ENCODE results near the gene CLEC18A.

CLEC18A gene

GRCh38 chr16:69910964-69911363 is 40.2 kb upstream of the CLEC18A start:
- no peak overlapping the region for H3K27ac ChIP-seq
- TF ChIP-seq CTCF (conservative IDR thresholded peaks at IDR 0.05): no peak

- no peak overlapping the region for H3K27ac ChIP-seq
- TF ChIP-seq CTCF (conservative IDR thresholded peaks at IDR 0.05): no peak
These were observed 34.7 kb upstream of the CLEC18A start for GRCh38 chr16:69916462-69916861.

- H3K27ac ChIP-seq: no peak overlapping the region
- TF ChIP-seq CTCF (conservative IDR thresholded peaks at IDR 0.05): no peak
These were observed 33.8 kb upstream of the CLEC18A start for GRCh38 chr16:69917311-69917710.

GRCh38 chr16:69917739-69918138 is 33.4 kb upstream of the CLEC18A start:
- H3K27ac ChIP-seq: no peak overlapping the region

GRCh38 chr16:69918241-69918640 is 32.9 kb upstream of the CLEC18A start:
- no peak for TF ChIP-seq CTCF (conservative IDR thresholded peaks at IDR 0.05)
- no peak overlapping the region for H3K27ac ChIP-seq

More at GRCh38 chr16:69917739-69918138, 33.4 kb upstream of the CLEC18A start:
- TF ChIP-seq CTCF (conservative IDR thresholded peaks at IDR 0.05): no peak

GRCh38 chr16:69921127-69921526 is 30.0 kb upstream of the CLEC18A start:
- no peak overlapping the region for H3K27ac ChIP-seq
- no peak for TF ChIP-seq CTCF (conservative IDR thresholded peaks at IDR 0.05)

- no peak overlapping the region for H3K27ac ChIP-seq
- no peak for TF ChIP-seq CTCF (conservative IDR thresholded peaks at IDR 0.05)
These were observed 28.9 kb upstream of the CLEC18A start for GRCh38 chr16:69922200-69922599.
